Left ventricle myocardium inferior (tissue), 1 donor: ENCODE measurements around the gene RPL19. TPM values are rescaled to one million over a fixed set of nuclear protein-coding genes. Genes with fewer than 3 reads are reported as not detected.

ENCODE experiments used
- DNase-seq: peaks from one replicate; pipeline ENCODE4 v3.0.0-alpha.2; 2020
- H3K27ac ChIP-seq: fragments of 200-600 bp; replicated peaks from 2 replicates; pipeline ENCODE4 v1.8.0; 2021
- H3K27me3 ChIP-seq: fragments of 200-600 bp; 2 replicates; pipeline ENCODE4 v1.8.0; 2021; ENCODE audit warnings: low read depth
- H3K36me3 ChIP-seq: fragments of 200-600 bp; 2 replicates; pipeline ENCODE4 v1.8.0; 2021
- H3K4me1 ChIP-seq: fragments of 200-600 bp; 2 replicates; pipeline ENCODE4 v1.8.0; 2021
- H3K4me3 ChIP-seq: fragments of 200-600 bp; 2 replicates; pipeline ENCODE4 v1.8.0; 2021; ENCODE audit warnings: mild to moderate bottlenecking, moderate library complexity
- H3K9me3 ChIP-seq: fragments of 200-600 bp; replicated peaks from 2 replicates; pipeline ENCODE4 v1.8.0; 2021
- CTCF ChIP-seq: fragments of 200-600 bp; IDR thresholded peaks from 2 replicates; pipeline ENCODE4 v1.8.0; 2021; ENCODE audit warnings: antibody characterized with exemption, mild to moderate bottlenecking, borderline replicate concordance
- intact Hi-C: fragments of 100-400 bp; cut with micrococcal nuclease; formaldehyde crosslinking; loops from one replicate; pipeline ENCODE4 v1.11.0; 2022
- total RNA-seq: library from RNA; stranded (reverse); fragmentation: NEBNext Ultra II Directional; extraction: Animal tissue kit (Norgen Biotek cat#: 25700); gene quantifications from one replicate; pipeline ENCODE4 v1.2.1, GENCODE V29; 2021
- donor health status: DM: no; HTN: yes; CAD: no; lungs with severe emphysema.

RPL19 gene
- total RNA-seq, 1 donor from 2014 or later: 944 TPM

- peak overlapping the region; percentile 11 for H3K27ac ChIP-seq
- H3K27me3 ChIP-seq: no peaks in the 10 kb centered on the region
- H3K4me3 ChIP-seq: no peak overlapping the region
- H3K9me3 ChIP-seq: no peaks in the 10 kb centered on the region
- intact Hi-C loops: no loop called here
- no peak for TF ChIP-seq CTCF
- H3K4me1 ChIP-seq: peaks cover 42% of the 10 kb centered on the region
- DNase-seq: no peak
- peaks cover 6% of the 10 kb centered on the region for H3K36me3 ChIP-seq
Measured at GRCh38 chr17:39194985-39195524, 5.0 kb upstream of the RPL19 start.

- Histone ChIP-seq H3K36me3 (peaks cover 6% of the 10 kb centered on the region), H3K4me3 (peak overlapping the region; percentile 92), H3K27me3 (no peaks in the 10 kb centered on the region), H3K9me3 (no peaks in the 10 kb centered on the region), H3K27ac (peak overlapping the region; percentile 11), H3K4me1 (peaks cover 48% of the 10 kb centered on the region)
- DNase-seq: no peak
- no peak for TF ChIP-seq CTCF
- intact Hi-C loops: no loop called here
Measured at GRCh38 chr17:39195568-39196160, 4.4 kb upstream of the RPL19 start.

GRCh38 chr17:39196241-39196807 is 3.8 kb upstream of the RPL19 start:
- intact Hi-C loops: no loop called here
- Histone ChIP-seq H3K36me3 (peaks cover 6% of the 10 kb centered on the region), H3K4me1 (peaks cover 54% of the 10 kb centered on the region), H3K4me3 (peak overlapping the region; percentile 92), H3K27me3 (no peaks in the 10 kb centered on the region), H3K9me3 (no peaks in the 10 kb centered on the region), H3K27ac (no peak overlapping the region)
- no peak for TF ChIP-seq CTCF
- DNase-seq: no peak

- Histone ChIP-seq H3K27me3 (no peaks in the 10 kb centered on the region), H3K27ac (peak overlapping the region; percentile 80), H3K4me1 (peaks cover 60% of the 10 kb centered on the region), H3K9me3 (no peaks in the 10 kb centered on the region), H3K36me3 (peaks cover 8% of the 10 kb centered on the region), H3K4me3 (peak overlapping the region; percentile 92)
- DNase-seq: no peak
- intact Hi-C loops: no loop called here
- no peak for TF ChIP-seq CTCF
Measured at GRCh38 chr17:39196808-39197291, 3.2 kb upstream of the RPL19 start.

- H3K4me1 ChIP-seq: peaks cover 67% of the 10 kb centered on the region
- peak; percentile 82 for DNase-seq
- intact Hi-C loops: no loop called here
- no peak for TF ChIP-seq CTCF
- H3K36me3 ChIP-seq: peaks cover 16% of the 10 kb centered on the region
- peak within 1 kb of the TSS; percentile 92 for H3K4me3 ChIP-seq
- peak within 1 kb of the TSS; percentile 80 for H3K27ac ChIP-seq
- no peaks in the 10 kb centered on the region for H3K27me3 ChIP-seq
- no peaks in the 10 kb centered on the region for H3K9me3 ChIP-seq
Measured at GRCh38 chr17:39197380-39198185, 2.5 kb upstream of the RPL19 start, which contains the start of gene CACNB1. CACNB1 (minus strand) TSS chr17:39197669; CDS start chr17:39197495, 174 bp downstream.
